GM19240 (cell line): Measurements from ENCODE around the gene ITPR2.
"Not testable (repeated sequence)": the region's sequence is repeated elsewhere in the genome, so short reads cannot be mapped to it uniquely, and the experiment has no call there.

Experiments
- DNase-seq: peaks from one replicate; pipeline ENCODE4 v3.0.0; 2011; ENCODE audit warnings: low spot score; ENCODE audit not compliant: insufficient read length

The ITPR2 gene

GRCh38 chr12:26791301-26791791 is 41.6 kb downstream of the ITPR2 start:
- no peak for DNase-seq

- no peak for DNase-seq
These were observed 42.4 kb downstream of the ITPR2 start for GRCh38 chr12:26790645-26790994.

GRCh38 chr12:26789731-26790644 is 43.0 kb downstream of the ITPR2 start:
- DNase-seq, result no peak

GRCh38 chr12:26786865-26787514 is 46.0 kb downstream of the ITPR2 start:
- no peak for DNase-seq

GRCh38 chr12:26786491-26786864 is 46.5 kb downstream of the ITPR2 start:
- DNase-seq, result no peak

GRCh38 chr12:26783816-26784379 is 49.1 kb downstream of the ITPR2 start:
- not testable (repeated sequence) for DNase-seq

- no peak for DNase-seq
These were observed 49.9 kb downstream of the ITPR2 start for GRCh38 chr12:26783131-26783526.

- DNase-seq, result no peak
These were observed 50.4 kb downstream of the ITPR2 start for GRCh38 chr12:26782372-26783130.

GRCh38 chr12:26780656-26781055 is 52.3 kb downstream of the ITPR2 start:
- DNase-seq, result not testable (repeated sequence)

- not testable (repeated sequence) for DNase-seq
These were observed 54.7 kb downstream of the ITPR2 start for GRCh38 chr12:26778173-26778775.

- no peak for DNase-seq
These were observed 55.8 kb downstream of the ITPR2 start for GRCh38 chr12:26777236-26777635.

- DNase-seq, result not testable (repeated sequence)
These were observed 57.0 kb downstream of the ITPR2 start for GRCh38 chr12:26775991-26776390.

- DNase-seq, result no peak
These were observed 59.5 kb downstream of the ITPR2 start for GRCh38 chr12:26773313-26774104.

GRCh38 chr12:26771861-26772260 is 61.1 kb downstream of the ITPR2 start:
- DNase-seq, result no peak

GRCh38 chr12:26770239-26771070 is 62.5 kb downstream of the ITPR2 start:
- DNase-seq, result no peak

- no peak for DNase-seq
These were observed 63.4 kb downstream of the ITPR2 start for GRCh38 chr12:26769611-26770010.

- no peak for DNase-seq
These were observed 64.1 kb downstream of the ITPR2 start for GRCh38 chr12:26768611-26769603.

- DNase-seq, result no peak
These were observed 65.1 kb downstream of the ITPR2 start for GRCh38 chr12:26767865-26768264.
